Loucy (cell line): ENCODE results near the gene FGF12.

Experiments
- H2AFZ ChIP-seq: fragments of 200-600 bp; sonication (generic); 2 replicates; pipeline ENCODE4 v1.6.0; 2016; ENCODE audit warnings: antibody characterized with exemption, mild to moderate bottlenecking, low read length, moderate library complexity
- H3F3A ChIP-seq: fragments of 200-600 bp; 2 replicates; pipeline ENCODE4 v1.6.0; 2016; ENCODE audit warnings: antibody characterized with exemption, low read depth, mild to moderate bottlenecking
- H3K27me3 ChIP-seq: fragments of 200-600 bp; sonication (generic); 2 replicates; pipeline ENCODE4 v1.6.1; 2014; ENCODE audit warnings: low read length, mild to moderate bottlenecking; ENCODE audit not compliant: insufficient read depth, poor library complexity, severe bottlenecking
- H3K36me3 ChIP-seq: fragments of 200-600 bp; sonication (generic); 2 replicates; pipeline ENCODE4 v1.6.1; 2016; ENCODE audit warnings: low read length; ENCODE audit not compliant: insufficient read depth
- H3K4me1 ChIP-seq: fragments of 200-600 bp; sonication (generic); 2 replicates; pipeline ENCODE4 v1.5.1; 2014; ENCODE audit warnings: low read length, mild to moderate bottlenecking; ENCODE audit not compliant: insufficient read depth, poor library complexity, severe bottlenecking
- H3K4me2 ChIP-seq: fragments of 200-600 bp; sonication (generic); 2 replicates; pipeline ENCODE4 v1.6.0; 2014; ENCODE audit warnings: antibody characterized with exemption, low read length, low read depth, mild to moderate bottlenecking; ENCODE audit not compliant: poor library complexity, severe bottlenecking
- H3K4me3 ChIP-seq: fragments of 200-600 bp; sonication (generic); 2 replicates; pipeline ENCODE4 v1.5.1; 2014; ENCODE audit warnings: low read length, mild to moderate bottlenecking, mixed read lengths; ENCODE audit not compliant: poor library complexity, severe bottlenecking
- H3K79me2 ChIP-seq: fragments of 200-600 bp; sonication (generic); 2 replicates; pipeline ENCODE4 v1.6.1; 2014; ENCODE audit warnings: low read length; ENCODE audit not compliant: insufficient read depth
- H3K9ac ChIP-seq: fragments of 200-600 bp; sonication (generic); 2 replicates; pipeline ENCODE4 v1.6.0; 2014; ENCODE audit warnings: mild to moderate bottlenecking, low read depth, low read length, moderate library complexity; ENCODE audit not compliant: poor library complexity, severe bottlenecking
- H3K9me2 ChIP-seq: fragments of 200-600 bp; sonication (generic); replicated peaks from 2 replicates; pipeline ENCODE4 v1.6.1; 2016; ENCODE audit warnings: low read depth, low read length, mixed read lengths
- H3K9me3 ChIP-seq: fragments of 200-600 bp; sonication (generic); 2 replicates; pipeline ENCODE4 v1.6.1; 2014; ENCODE audit warnings: mild to moderate bottlenecking, antibody characterized with exemption, low read length, low read depth; ENCODE audit not compliant: insufficient read depth
- H4K20me1 ChIP-seq: fragments of 200-600 bp; sonication (generic); 2 replicates; pipeline ENCODE4 v1.6.0; 2014; ENCODE audit warnings: antibody characterized with exemption, low read length, mild to moderate bottlenecking; ENCODE audit not compliant: insufficient read depth, poor library complexity, severe bottlenecking
- CTCF ChIP-seq: fragments of 200-600 bp; sonication (generic); conservative IDR thresholded peaks from 2 replicates; pipeline ENCODE4 v1.5.1; 2014; ENCODE audit warnings: mild to moderate bottlenecking, antibody characterized with exemption, low read length
- EZH2phosphoT487 ChIP-seq: fragments of 200-600 bp; IDR thresholded peaks from 2 replicates; pipeline ENCODE4 v1.6.1; 2018; ENCODE audit warnings: antibody characterized with exemption, mild to moderate bottlenecking, moderate library complexity, borderline replicate concordance

Gene FGF12

GRCh38 chr3:192194085-192194484 is 533.3 kb downstream of the FGF12 start:
- Histone ChIP-seq H3K27me3 (no peaks in the 10 kb centered on the region), H3K4me3 (no peak overlapping the region), H3K36me3 (no peaks in the 10 kb centered on the region), H3K4me2 (no peak overlapping the region), H2AFZ (no peak overlapping the region), H3K9me3 (no peaks in the 10 kb centered on the region), H3K9ac (no peak overlapping the region), H3K4me1 (no peaks in the 10 kb centered on the region), H3F3A (no peaks in the 10 kb centered on the region), H4K20me1 (no peaks in the 10 kb centered on the region), H3K79me2 (no peaks in the 10 kb centered on the region), H3K9me2 (no peaks in the 10 kb centered on the region)
- no peak for TF ChIP-seq EZH2phosphoT487
- TF ChIP-seq CTCF, result no peak

GRCh38 chr3:192188218-192188835 is 539.0 kb downstream of the FGF12 start:
- Histone ChIP-seq H3K9me2 (no peaks in the 10 kb centered on the region), H3F3A (no peaks in the 10 kb centered on the region), H3K9me3 (no peaks in the 10 kb centered on the region), H4K20me1 (no peaks in the 10 kb centered on the region), H3K4me3 (no peak overlapping the region), H3K79me2 (no peaks in the 10 kb centered on the region), H2AFZ (no peak overlapping the region), H3K36me3 (no peaks in the 10 kb centered on the region), H3K27me3 (no peaks in the 10 kb centered on the region), H3K4me1 (no peaks in the 10 kb centered on the region), H3K9ac (no peak overlapping the region), H3K4me2 (no peak overlapping the region)
- TF ChIP-seq CTCF, result peak; percentile 90
- TF ChIP-seq EZH2phosphoT487, result no peak

GRCh38 chr3:192187485-192188051 is 539.8 kb downstream of the FGF12 start:
- Histone ChIP-seq H3K27me3 (no peaks in the 10 kb centered on the region), H3K9me3 (no peaks in the 10 kb centered on the region), H3K9ac (no peak overlapping the region), H2AFZ (no peak overlapping the region), H4K20me1 (no peaks in the 10 kb centered on the region), H3K4me1 (no peaks in the 10 kb centered on the region), H3K79me2 (no peaks in the 10 kb centered on the region), H3K4me2 (no peak overlapping the region), H3K36me3 (no peaks in the 10 kb centered on the region), H3K9me2 (no peaks in the 10 kb centered on the region), H3F3A (no peaks in the 10 kb centered on the region), H3K4me3 (no peak overlapping the region)
- TF ChIP-seq CTCF (no peak), EZH2phosphoT487 (no peak)
